Caki2 (cell line): Measurements from ENCODE around the gene DDX21. TPM values are rescaled to one million over a fixed set of nuclear protein-coding genes. Genes with fewer than 3 reads are reported as not detected.
"Not testable (repeated sequence)": the region's sequence is repeated elsewhere in the genome, so short reads cannot be mapped to it uniquely, and the experiment has no call there.

Experiments
- DNase-seq: peaks from one replicate; pipeline ENCODE4 v3.0.0-alpha.2; 2015; ENCODE audit warnings: low read depth
- in situ Hi-C: cut with HindIII; loops from 2 replicates; pipeline ENCODE4 v1.10.0; 2016; ENCODE audit warnings: low sequenced_read_pairs, low pct_unique_long_range_greater_than_20kb, mixed read lengths
- total RNA-seq: library from RNA; depleted of rRNA; stranded (reverse); fragments of >200 nt; shearing (Covaris generic); gene quantifications from 2 replicates; pipeline ENCODE4 v1.2.3, GENCODE V29; 2014; ENCODE audit warnings: low replicate concordance; rRNA removed

The DDX21 gene
- 26.4 and 32.4 TPM in 2 replicates for total RNA-seq

GRCh38 chr10:68955832-68956532, at the start of gene DDX21:
DDX21 (plus strand) TSS chr10:68956170; CDS start chr10:68956226, 56 bp downstream.
- peak; percentile 91 for DNase-seq
- in situ Hi-C loops, result no loop called here

GRCh38 chr10:68924593-68924992, 31.4 kb upstream of the DDX21 start:
- in situ Hi-C loops, result no loop called here
- DNase-seq, result no peak

GRCh38 chr10:68925489-68925888, 30.5 kb upstream of the DDX21 start:
- no peak for DNase-seq
- in situ Hi-C loops, result no loop called here

GRCh38 chr10:68929157-68929556, 26.8 kb upstream of the DDX21 start:
- DNase-seq, in situ Hi-C loops: not testable (repeated sequence)

- DNase-seq, in situ Hi-C loops: not testable (repeated sequence)
Observed at GRCh38 chr10:68929888-68930287, 26.1 kb upstream of the DDX21 start.

GRCh38 chr10:68932860-68933259, 23.1 kb upstream of the DDX21 start:
- in situ Hi-C loops, DNase-seq: not testable (repeated sequence)

- DNase-seq, result no peak
- in situ Hi-C loops, result no loop called here
Observed at GRCh38 chr10:68934994-68935393, 21.0 kb upstream of the DDX21 start.

- in situ Hi-C loops, result no loop called here
- peak; percentile 19 for DNase-seq
Observed at GRCh38 chr10:68938117-68938516, 17.9 kb upstream of the DDX21 start.

GRCh38 chr10:68938884-68939283, 17.1 kb upstream of the DDX21 start:
- in situ Hi-C loops, result no loop called here
- DNase-seq, result no peak

- in situ Hi-C loops, DNase-seq: not testable (repeated sequence)
Observed at GRCh38 chr10:68940917-68941316, 15.1 kb upstream of the DDX21 start.

GRCh38 chr10:68950598-68950997, 5.4 kb upstream of the DDX21 start:
- no peak for DNase-seq
- in situ Hi-C loops, result no loop called here

- in situ Hi-C loops, result no loop called here
- no peak for DNase-seq
Observed at GRCh38 chr10:68954904-68955303, 1.1 kb upstream of the DDX21 start.

- no peak for DNase-seq
- in situ Hi-C loops, result no loop called here
Observed at GRCh38 chr10:68955355-68955831, 577 bp upstream of the DDX21 start.

- no peak for DNase-seq
- in situ Hi-C loops, result no loop called here
Observed at GRCh38 chr10:68957284-68957615, 1.3 kb downstream of the DDX21 start.

GRCh38 chr10:68957654-68958053, 1.7 kb downstream of the DDX21 start:
- DNase-seq, result no peak
- in situ Hi-C loops, result no loop called here

GRCh38 chr10:68959695-68960527, 3.9 kb downstream of the DDX21 start:
- in situ Hi-C loops, result no loop called here

GRCh38 chr10:68963151-68963550, 7.2 kb downstream of the DDX21 start:
- DNase-seq, result no peak

More at GRCh38 chr10:68959695-68960527, 3.9 kb downstream of the DDX21 start:
- DNase-seq, result no peak

GRCh38 chr10:68973975-68974374, 18.0 kb downstream of the DDX21 start:
- in situ Hi-C loops, result no loop called here
- no peak for DNase-seq

More at GRCh38 chr10:68963151-68963550, 7.2 kb downstream of the DDX21 start:
- in situ Hi-C loops, result no loop called here

GRCh38 chr10:68975936-68976473, 20.0 kb downstream of the DDX21 start:
- in situ Hi-C loops, DNase-seq: not testable (repeated sequence)
